8988T (cell line): ENCODE data around the gene KCND3.

Source experiments
- DNase-seq: peaks from one replicate; pipeline ENCODE4 v3.0.0; 2011

KCND3 gene

DNA sequence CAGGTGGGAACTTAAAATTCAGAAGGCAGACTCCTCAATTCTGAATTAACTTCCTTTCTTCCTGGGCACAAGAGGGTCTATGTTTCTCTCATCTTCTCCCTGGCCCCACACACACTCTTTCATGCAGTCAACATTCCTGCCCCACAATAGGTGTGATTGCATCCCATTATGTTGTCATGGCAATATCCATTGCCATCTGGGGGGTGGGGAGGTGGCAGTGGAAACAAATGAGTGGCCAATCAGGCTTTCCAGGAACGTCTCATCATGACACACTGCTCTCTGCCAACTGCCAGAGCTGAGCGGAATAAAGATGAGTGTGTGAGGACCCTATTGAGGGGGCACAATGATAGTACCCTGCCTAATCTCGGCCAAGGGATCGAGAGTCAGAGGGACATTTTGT is 80.4 kb downstream of the KCND3 start:
- DNase-seq = no peak

DNA sequence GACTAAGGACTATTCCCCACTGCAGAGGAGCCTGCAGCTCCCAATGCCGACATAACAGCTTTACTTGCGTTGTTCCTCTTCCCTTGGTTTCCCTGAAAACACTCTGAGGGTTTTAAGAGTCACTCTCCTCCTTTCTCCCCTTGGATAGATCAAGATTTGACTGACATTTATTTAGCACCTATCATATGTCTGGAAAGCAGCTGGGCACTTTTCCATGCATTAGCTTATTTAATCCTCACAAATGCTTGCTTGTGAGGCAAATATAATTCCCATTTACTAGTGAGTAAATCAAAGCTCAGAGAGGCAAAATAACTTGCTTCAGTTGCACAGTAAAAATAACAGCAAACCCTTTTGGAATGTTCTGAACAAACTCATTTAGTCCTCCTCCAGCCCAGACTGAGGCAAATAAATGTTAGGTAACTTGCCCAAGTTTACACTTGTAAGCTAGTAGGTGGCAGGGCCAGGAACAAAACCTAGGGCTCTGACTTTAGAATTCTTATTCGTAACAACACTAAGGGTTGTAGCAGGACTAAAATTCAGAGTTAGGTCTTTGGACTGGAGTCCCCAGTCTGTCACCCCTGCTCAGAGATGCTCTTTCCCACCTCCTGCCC is 81.4 kb downstream of the KCND3 start:
- no peak for DNase-seq

DNA sequence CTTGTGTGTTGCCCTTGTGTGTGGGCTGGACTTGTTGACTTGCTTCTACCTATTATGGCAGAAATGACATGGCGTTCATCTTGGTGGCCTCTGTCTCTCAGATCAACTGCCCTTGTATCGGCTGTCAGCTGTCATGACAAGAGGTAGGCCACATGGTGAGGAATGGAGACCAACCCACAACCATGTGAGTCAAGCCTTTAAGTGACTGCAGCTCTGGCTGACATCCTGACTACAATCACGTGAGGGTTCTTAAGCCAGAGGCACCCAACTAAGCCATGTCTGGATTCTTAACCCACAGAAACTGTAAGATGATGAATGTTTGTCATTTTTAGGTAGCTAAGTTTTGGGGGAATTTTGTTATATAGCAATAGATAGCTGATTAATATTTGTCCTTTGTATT is 82.1 kb downstream of the KCND3 start:
- DNase-seq = no peak

DNA sequence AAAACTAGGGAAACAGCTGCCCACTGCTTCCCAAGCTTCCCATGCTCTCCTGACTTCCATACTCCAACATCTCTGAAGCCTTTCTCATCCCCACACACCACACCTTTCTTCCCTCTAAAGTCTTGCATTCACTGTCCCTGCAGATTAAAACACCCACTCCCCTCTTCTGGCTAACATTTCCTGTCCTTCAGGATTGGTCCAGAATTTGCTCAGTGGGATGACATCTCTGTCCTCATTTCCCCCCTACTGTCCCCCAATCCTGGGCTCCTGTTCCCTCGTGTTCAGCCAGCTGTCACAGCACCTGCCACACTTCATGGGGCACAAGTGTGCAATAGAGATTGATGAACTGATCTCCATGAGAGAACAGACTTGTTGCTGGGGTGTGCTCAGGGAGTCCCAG is 82.7 kb downstream of the KCND3 start:
- no peak for DNase-seq

DNA sequence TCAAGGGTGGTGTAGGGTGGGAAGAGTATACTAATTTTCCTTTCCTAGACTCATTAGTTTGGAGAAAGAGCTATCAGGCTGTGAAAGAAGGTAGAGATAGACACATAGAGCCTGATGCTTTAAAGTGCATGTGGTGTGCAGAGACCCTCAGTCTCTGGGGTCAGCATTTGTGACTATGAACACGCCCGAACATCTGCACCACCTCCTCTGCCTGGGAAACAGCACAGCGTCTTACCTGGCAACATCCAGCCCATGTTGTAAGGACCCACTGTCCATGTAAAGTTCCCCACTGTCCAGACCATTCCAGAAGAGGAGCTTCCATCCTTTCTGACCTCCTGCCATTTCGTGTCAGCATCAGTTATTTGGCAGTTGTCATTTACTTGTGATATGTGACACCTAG is 83.4 kb downstream of the KCND3 start:
- no peak for DNase-seq

DNA sequence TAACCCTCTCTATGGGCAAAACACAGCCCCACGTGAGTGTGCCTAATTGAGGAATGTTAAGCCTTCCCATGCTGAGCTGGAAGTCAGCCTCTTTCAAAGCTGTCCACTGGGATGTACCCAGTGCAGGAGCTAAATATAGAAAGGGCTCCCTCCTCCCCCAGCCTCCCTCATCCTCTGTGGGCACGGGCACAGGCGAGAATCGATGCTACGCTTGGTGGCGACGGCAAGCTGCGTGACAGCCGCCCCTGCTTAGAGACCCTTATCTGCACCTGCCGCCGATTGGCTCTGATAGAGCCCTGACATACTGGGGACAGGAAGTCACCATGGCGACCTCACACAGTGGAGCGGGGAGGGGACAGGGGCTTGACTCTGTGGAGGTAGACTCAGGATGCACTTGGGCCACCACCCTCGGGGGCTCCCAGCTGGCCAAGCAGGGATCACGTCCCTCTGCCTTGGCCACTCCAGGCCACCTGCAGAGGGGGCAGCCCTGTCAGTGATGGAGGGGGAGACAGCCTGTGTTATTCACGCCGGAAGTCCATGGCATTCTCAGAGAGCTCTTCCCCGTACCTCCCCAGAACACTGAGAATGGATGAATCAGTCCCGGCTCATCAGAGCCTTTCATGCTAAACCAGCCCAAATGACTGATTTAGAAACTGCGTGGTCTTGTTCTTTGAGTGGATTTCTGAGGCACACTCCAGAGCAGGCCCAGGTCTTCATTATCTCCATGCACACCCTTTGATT is 84.8 kb downstream of the KCND3 start:
- no peak for DNase-seq

DNA sequence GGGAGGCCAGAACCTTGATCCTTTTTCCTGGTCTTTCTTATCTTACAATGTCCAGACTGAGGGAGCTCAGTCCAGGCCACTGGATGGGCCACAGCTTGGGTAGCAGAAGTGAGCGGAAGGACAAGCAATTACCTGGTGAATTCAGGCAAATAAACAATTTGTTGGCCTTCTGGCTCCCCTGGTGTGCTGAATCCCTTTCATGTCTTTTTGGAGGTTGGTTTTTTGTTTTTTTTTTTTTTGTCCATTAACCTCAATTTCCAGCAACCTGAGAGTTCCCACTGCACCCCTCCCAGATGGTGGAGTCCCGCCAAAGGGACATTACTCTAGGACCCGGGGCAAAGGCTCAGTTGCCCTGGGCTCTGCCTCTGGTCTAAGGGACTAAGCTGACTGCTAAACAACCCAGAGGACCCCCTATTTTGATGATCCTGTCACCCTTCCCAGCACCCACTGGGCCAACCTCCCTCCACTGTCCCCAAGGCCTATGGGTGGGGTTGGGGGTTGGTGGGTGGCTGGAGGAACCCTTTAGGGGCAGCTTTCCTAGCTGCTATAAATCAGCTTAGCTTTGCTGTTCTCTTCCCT is 85.5 kb downstream of the KCND3 start:
- DNase-seq = no peak

DNA sequence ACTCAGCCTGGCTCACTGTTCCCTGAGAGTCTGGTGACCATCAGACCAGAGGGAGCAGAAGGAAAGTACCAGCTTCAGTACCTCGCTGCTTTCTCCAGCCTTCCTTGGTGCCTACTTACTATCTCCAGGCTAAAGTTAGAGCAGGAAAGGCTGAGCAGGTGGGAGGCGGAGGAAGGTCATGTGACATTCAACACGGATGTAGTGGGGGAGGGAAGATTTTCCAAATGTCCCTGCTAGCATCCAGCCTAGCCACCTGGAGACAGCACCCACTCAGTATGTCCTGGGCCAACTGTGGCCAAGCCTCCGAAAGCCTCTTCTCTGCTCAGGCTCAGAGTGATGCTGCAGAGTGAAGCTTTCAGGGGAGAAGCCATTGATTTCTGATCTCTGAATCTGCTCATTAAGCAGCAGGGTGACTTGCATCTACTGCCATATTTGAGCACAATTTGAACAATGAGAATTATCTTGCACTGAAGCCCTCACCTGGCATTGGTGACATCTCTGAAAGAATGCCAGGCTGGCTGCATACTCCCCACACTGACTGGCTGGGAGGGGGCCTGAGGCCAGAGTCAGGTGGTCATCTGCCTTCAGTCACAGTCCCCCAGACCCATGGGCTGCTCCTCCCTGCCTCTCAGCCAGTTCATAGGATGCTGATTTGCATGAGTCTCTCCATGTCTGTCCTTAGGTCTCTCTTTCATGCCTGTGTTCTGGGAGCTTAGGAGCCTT is 86.2 kb downstream of the KCND3 start:
- no peak for DNase-seq

DNA sequence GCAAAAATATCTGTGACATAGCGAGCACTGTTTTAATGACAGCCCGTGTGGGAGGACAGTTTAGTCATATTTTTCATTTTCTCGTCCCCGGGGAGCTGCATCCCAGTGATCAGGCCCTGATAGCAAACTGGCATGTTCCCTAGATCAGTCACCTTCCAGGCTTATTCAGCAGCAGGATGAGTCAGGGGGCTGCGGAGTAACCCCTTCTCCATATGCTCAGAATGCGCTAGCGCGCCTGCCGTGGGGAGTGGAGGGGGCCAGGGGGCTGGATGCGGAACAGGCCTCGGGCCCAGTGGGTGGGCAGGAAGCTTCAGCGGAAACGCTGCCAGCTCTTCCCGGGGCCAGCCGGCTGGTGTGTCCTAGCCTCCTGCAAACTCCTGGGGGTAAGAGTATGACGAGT is 94.0 kb downstream of the KCND3 start:
- DNase-seq = no peak

DNA sequence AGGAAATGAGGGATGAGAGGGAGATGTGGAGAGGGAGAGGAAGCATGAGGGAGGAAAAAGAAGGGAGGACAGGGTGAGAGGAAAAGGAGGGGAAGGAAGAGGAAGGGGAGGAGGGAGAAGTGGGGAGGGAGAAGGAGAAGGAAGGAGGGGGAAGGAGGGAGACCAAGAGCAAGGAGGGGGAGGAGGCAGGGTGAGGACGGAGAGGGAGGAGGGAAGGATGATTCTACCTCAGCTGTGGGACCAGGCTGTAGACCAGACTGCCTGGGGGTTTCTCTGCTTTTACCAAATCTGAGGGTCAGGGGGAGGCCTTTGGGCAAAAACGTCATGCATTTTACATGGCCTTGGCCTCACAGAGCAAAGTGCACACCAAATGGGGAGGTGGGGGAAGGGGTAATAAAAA is 94.5 kb downstream of the KCND3 start:
- DNase-seq = no peak

DNA sequence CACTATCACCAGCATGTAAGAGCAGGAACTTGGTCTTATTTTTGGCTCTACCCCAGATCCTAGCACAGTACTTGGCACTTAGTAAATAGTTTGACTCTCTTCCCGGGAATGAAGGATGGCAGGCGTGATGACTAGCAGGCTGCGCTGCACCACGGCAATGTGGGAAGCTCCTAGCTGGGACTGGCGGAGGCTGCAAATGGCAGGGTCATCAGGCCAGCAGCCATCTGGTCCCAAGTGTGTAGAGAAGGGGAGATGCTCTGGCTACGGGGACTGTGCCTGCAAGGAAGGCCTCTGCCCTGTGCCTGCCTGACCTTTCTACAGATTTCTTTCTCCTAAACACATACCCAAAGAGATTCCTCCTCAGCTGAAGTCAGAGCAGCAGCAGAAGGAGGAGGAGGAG is 95.0 kb downstream of the KCND3 start:
- no peak for DNase-seq

DNA sequence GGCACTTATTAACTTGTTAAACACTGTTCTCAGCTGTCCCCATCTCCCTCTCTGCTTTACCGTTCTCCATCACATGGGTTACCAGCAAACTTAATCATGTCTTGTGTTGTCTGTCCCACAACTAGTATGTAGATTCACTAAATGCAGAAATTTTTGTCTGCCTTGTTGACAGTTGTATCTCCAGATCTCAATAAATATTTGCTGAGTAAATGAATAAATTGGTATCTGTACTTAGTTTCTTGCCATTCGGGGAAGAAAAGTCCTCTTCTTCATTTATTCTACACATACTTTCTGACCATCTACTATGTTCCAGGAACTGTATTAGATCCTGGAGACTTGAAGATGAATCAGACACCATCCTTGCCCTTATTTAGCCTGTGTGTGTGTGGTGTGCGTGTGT is 97.9 kb downstream of the KCND3 start:
- DNase-seq = no peak

DNA sequence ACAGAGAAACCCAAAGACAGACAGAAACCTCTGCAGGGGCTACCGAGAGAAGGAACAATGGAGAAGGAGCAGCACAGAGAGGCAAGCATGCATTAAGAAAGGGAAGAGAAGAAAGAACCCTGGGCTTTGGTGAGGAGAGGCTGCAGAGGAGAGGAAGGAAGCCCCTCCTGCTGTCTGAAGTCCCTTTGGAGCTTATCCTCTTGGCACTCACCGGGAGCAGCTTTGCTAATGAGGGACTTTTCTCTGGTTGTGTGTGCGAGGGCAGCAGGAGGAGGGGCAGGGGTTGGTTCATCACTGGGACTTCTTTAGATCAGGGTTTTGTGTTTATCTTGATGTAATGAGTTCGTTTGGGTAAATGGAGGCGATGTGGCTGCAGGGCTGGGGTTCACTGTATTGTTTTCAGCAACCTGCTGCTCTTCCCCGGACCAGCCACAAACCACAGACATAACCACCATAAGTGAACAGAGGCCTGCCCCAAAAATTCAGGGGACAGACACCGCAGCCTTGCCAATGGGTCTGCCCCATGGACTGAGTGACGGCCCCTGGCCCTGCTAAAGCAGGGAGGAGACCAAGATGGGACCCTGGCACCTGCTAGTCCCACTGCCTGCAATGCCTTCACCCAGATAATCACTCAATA is 100.6 kb downstream of the KCND3 start:
- no peak for DNase-seq

DNA sequence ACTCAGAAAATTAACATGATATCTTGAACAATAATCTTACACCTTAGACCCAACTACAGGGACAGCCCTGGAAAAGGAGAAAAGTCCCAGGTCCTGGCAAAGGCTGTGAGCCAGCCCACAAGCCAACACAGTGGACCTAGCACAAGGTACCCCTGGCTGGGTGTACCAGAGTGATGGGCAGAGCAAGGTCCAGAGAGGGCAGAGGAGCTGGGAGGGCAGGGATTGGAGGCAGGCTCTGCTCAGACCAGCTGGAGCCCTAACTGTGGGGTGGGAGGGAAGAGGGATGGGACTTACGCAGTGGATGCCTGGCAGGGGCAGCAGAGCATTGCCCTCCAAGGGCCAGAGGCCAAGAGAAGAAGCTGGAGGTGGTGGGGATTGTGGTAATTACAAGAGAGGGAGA is 101.6 kb downstream of the KCND3 start:
- DNase-seq = no peak

DNA sequence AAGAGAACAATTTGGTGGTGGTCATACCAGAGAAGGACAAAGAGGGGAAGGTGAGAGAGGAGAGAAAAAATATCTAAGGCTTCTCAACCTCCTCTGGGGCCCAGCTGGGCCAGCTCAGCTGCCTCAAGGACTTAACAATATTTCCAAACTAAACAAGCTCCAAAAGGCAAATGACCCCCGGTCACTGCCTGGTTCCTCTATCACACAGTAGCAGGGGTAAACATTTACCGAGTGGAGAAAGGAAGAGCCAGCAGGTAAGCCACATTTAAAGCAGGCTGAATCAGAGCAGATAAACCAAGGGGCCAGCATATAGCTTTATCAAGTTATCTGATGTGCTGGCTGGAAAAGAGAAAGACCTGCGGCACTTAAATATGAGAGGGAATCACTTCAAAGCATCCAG is 102.1 kb downstream of the KCND3 start:
- DNase-seq = no peak

DNA sequence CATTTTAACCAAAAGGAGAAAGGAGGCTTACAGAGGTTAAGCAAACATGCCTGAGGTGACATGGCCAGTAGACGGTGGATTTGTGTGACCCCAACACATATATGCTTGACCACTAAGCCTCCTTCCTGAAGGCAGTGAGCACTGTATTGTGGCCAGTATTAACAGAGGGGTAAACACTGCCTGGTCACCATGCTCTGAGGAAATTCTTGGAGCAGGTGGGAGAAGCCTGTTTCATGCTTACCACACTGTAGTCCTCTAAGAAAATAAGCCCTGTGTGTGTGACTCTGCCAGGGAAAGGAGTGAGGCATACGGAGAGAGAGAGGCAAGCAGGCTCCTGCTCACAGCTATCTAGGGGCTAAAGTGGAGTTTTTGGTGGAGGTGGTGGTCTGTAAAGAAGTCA is 102.7 kb downstream of the KCND3 start:
- no peak for DNase-seq

DNA sequence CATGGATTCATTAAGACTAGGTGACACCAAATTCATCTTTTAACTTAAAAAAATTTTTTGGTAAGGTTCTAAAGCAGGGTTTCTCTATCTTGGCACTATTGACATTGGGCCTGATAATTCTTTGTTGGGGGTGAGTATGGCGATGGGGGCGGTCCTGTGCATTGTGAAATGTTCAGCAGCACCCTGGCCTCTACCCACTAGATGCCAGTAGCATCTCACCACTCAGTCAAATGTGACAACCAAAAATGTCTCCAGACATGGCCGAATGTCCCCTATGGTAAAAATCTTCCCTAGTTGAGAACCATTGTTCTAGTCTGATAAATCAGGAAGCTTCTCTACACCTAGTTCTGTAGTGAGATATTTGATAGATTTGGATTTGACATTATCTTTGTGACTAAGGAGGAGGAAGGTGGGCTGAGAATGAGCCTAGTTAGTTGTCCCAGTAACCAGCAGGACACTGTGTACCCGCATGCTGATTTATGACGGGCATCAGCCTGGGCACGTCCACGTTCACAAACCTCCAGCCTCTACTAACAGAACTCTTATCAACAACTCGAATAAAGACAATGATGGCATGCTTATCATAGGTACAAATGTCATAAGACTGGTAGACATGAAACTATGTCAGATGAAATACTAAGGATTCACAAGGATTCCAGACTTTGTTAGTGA is 104.6 kb downstream of the KCND3 start:
- no peak for DNase-seq

DNA sequence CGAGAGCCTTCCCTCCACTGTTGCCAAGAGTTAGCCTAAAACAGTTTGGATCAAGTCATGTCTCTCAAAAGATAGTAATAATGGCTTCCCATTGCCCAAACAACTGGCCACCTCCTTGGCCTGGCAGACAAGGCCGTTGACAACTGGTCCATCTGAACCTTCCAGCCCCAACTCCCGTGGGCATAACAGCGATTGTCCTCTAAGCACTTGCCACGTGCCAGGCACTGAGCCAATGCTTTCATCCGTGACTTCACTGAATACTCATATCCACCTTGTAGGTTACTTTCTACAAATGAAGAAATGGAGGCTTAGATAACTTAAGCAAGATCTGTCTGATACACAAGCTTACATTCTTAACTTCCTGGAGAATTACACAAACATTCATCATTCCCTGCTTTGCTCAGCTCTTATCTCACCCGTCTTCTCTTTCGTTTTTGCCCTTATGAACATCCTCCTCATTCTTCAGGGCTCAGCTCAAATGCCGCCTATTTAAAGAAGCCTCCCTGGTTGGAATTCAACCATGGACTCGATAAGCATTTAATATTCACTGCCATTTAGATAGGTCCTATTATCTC is 106.4 kb downstream of the KCND3 start:
- no peak for DNase-seq

DNA sequence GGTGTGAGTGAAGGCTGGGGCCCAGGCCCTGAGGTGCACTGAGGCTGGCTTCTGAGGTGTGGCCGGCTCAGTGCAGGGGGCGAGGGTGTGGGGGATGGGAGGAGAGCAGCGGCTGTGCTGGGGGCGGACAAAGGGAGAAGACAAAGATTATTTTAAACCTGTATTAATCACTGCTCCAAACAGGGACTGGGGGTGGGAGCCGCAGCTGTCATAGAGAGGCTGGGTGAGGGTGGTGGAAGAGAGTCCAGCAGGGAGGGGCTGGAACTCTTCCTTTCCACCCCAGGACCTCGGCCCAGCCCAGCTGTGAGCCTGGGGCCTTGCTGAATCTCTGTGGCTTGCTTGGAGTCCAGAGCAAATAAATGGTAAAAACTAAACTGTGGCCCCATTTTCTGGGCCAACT is 106.9 kb downstream of the KCND3 start:
- DNase-seq = no peak

DNA sequence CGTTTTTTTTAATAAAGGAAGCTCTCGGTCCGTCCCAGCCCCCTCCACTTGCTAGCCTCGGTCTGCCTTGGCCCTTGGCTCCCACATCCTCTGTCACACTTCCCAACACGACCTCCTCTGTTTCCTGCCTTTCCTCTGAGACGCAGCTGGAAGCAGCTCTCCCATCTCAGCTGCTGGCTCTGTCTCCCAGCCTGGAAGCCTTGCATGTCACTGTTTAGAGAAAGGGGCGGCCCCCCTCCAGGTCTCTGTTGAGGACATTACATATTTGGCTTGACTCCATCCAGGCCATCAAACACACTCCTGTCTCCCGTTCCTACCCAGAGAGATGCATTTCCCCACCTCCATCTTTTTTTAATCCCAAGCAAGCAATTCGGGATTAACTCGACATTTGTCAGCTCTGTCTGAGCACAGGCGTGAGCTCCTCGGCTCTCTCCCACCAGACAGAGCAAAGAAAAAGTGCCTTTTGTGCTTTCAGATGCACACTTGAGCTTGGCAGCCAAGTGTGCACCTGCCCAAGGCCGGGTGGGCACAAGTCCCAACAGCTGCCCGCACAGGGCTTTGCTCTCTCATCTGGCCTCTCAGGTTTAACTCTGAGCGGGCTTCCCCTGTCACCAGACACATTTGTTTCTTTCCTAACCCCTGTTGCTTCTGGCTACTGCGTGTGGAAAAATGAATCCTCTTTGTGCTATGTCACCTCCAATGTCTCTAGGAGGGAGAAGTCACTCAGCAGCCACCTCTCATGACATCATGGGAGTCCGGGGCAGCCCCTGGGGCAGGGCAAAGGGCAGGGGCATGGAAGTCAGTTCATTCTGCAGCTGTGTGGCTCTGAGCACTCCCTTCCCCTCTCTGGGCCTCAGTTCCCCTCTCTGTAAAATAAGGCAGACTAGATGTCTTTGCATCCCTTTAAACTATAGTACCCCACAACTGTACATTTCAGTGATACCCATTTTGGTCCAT is 108.3 kb downstream of the KCND3 start:
- DNase-seq = no peak

DNA sequence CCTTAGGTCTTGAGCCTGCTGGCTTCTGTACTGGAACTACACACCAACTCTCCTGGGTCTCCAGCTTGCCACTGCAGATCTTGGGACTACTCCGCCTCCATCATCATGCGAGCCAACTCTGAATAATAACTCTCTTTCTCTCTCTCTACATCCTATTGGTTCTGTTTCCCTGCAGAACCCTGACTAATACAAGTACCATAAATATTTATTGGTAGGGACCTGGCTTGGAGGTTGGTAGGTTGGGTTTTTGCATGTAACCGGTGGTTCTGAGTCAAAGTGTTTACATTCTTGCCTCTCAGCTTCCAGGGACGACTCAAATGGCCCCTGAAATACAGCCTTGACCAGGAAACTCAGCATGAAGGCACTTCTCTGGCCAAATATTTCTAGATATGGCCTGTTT is 110.4 kb downstream of the KCND3 start:
- no peak for DNase-seq
